NCI-H226 (cell line): Measurements from ENCODE around the gene GJA3.

ENCODE experiments used
- DNase-seq: peaks from one replicate; pipeline ENCODE4 v3.0.0-alpha.2; 2015

The GJA3 gene

GRCh38 chr13:20126541-20127261, 34.2 kb downstream of the GJA3 start:
- no peak for DNase-seq

GRCh38 chr13:20125783-20126165, 35.1 kb downstream of the GJA3 start:
- no peak for DNase-seq

- DNase-seq: no peak
Measured at GRCh38 chr13:20125129-20125782, 35.6 kb downstream of the GJA3 start.

- no peak for DNase-seq
Measured at GRCh38 chr13:20124303-20124702, 36.5 kb downstream of the GJA3 start.

GRCh38 chr13:20121159-20121525, 39.7 kb downstream of the GJA3 start:
- DNase-seq: no peak

GRCh38 chr13:20119960-20120359, 40.9 kb downstream of the GJA3 start:
- DNase-seq: no peak

GRCh38 chr13:20118268-20119140, 42.3 kb downstream of the GJA3 start:
- DNase-seq: no peak

- no peak for DNase-seq
Measured at GRCh38 chr13:20116213-20116612, 44.6 kb downstream of the GJA3 start.

- no peak for DNase-seq
Measured at GRCh38 chr13:20114066-20114610, 46.7 kb downstream of the GJA3 start.

GRCh38 chr13:20109037-20109436, 51.8 kb downstream of the GJA3 start:
- no peak for DNase-seq

- no peak for DNase-seq
Measured at GRCh38 chr13:20106742-20107141, 54.1 kb downstream of the GJA3 start.

- DNase-seq: no peak
Measured at GRCh38 chr13:20105161-20105689, 55.6 kb downstream of the GJA3 start.

GRCh38 chr13:20102525-20103180, 58.2 kb downstream of the GJA3 start:
- no peak for DNase-seq

GRCh38 chr13:20101467-20102316, 59.2 kb downstream of the GJA3 start:
- no peak for DNase-seq

GRCh38 chr13:20099319-20099718, 61.5 kb downstream of the GJA3 start:
- DNase-seq: no peak

- DNase-seq: no peak
Measured at GRCh38 chr13:20093951-20094350, 66.9 kb downstream of the GJA3 start.

- DNase-seq: no peak
Measured at GRCh38 chr13:20090349-20090748, 70.5 kb downstream of the GJA3 start.
